Activated T-cell treated with anti-CD3 and anti-CD28 coated beads for 24 hours (primary cell): ENCODE measurements around the gene PAWR.
"Not testable (repeated sequence)": the region's sequence is repeated elsewhere in the genome, so short reads cannot be mapped to it uniquely, and the experiment has no call there.

Experiments used
- DNase-seq: peaks from one replicate; pipeline ENCODE4 v3.0.0-alpha.2; 2020; ENCODE audit warnings: low read depth

PAWR gene

DNA sequence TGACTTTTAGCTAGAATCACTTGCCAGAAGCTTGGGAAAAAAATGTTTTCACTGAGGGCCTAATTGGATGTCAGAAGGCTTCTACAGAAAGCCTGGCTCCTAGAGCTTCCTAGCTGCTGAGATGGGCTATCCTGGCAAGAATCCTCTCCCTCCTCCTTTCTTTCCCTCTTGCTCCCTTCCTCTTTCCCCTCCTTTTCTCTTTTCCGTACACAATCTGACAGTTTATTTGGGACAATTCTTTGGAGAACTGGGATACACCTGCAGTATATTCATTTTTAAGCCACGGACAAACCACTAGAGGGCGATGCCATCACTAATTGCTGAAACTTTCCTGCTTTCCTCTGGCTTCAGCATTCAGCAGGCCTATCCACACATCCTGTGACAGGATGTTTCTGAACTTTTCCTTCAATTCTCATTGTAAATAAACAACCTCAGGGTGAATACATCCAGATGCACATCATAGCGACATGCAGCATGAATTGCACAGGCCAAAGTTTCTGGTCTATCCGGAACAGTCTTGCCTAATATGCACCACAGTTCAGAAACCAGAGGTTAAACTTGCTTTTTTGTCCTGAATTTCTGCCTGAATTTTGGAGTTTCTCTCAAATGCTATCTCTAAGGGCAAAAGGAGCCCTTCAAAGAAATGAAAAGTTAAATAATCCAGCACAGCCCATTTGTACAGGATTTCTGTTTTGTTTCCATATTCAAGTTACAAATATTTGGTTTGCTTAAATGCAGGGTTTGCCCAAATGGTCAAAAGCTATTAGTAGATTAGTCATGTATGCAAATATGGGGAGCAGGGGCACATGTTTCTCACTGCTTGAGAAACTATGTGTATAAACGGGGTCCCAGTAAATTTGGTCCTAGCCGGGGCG lies 142.8 kb downstream of the PAWR start:
- no peak for DNase-seq

DNA sequence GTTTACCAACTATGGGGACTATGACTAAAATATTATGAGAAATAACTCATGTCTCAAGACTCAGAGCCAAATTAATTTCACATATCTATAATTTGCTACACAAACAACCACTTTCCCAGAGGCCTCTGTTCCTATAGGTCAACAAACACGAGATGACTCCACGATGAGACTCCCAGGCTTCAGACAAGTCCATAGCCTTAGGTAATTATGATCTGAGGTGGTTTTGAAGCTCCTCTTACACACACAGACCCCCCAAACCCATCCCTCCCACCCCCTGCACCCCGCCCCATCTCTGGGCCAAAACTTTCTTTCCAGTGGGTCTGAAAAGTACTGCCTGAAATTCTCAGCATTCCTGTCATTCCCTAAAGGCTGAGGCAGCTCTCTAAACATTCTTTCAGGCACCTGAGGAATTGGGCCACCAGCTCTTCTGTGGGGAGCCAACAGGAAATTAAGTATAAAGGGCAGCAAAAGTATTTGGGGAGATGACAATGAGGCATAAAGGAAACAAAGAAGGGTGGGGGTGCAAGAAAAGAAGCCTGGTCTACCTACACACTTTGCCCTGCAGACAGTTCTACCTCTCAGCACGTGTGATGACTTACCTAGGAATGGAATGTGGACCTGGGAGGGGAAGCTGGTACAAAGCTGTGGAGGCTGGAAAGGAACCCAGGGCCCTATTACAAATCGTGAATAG lies 143.6 kb downstream of the PAWR start:
- no peak for DNase-seq

DNA sequence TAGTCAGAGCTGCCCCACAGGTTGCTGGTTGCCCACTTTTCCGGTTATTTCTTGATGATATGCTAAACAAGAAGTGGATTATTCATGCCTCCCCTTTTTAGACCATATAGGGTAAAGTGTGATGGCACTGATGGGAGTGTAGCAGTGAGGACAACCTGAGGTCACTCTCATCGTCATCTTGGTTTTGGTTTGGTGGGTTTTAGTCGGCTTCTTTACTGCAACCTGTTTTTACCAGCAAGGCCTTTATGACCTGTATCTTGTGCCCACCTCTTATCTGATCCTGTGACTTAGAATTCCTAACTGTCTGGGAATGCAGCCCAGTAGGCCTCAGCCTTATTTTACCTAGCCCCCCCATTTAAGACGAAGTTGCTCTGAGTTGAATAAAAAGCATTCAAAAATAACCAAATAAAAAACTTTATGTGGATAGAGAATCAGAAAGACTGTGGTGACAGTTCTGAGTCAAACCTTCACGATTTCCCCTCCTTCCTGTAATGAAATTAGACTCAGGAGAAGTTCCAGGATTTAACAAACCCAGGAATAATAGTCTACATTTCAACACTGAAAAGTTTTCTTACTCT lies 144.2 kb downstream of the PAWR start:
- DNase-seq: no peak

DNA sequence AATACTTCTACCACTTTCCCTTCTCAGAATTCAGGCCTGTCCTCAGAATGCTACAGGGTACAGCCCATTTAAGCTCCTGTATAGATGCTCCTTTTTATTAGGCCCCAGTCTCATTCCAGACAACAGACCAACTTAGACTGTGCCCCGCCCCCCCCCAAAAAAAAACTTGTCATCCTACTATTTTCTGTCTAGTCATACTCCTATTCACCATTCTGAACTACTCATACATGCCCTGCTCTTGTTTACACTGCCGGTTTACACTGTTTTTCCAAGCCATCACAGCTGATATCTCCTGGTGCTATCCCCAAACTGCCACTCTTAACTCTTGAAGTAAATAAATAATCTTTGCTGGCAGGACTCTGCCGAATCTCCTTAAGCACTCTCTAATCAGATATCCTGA lies 146.3 kb downstream of the PAWR start:
- DNase-seq: not testable (repeated sequence)

DNA sequence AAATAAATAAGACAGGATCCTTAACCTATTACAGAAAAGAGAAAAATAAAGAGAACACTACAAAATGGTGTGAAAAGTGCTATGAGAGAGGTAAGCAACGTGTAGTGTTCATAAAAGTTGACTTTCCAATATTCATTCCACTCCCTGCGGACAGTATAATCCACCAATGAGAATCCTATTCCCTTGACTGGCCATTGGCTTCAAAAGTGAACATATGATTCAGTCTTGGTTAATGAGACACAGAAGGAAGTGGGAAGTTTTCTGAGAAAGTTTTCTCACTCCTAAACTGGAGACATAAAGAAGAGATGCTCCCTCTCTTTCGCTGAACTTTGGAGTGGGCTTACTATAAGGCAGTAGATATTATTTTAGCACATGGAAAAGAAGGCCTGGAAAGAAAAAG lies 153.1 kb downstream of the PAWR start:
- DNase-seq: no peak

DNA sequence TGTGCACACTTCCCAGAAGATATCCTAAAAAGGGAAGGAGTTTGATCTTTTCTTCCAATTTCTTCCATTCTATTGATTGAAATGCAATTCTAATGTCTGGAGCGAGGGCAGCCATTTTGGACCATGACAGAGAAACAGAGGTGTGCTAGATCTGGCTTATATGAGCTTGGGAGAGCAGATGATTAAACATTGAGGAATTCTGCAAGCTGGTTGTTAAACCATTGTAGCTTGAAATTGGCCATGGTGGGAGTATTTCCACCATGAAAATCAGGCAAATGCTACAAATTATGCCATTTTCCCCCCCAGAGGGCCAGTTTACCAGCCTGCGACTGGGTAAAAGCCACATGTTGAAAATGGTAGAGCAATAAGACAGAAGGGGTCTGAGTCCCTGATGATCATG lies 155.0 kb downstream of the PAWR start:
- DNase-seq: no peak
